Measurements from ENCODE around the gene VDAC1.

- TF ChIP-seq POLR2A (IDR thresholded peaks at IDR 0.05; ENCODE audit: low read length) = no peak
- no peak for TF ChIP-seq GATA1 (IDR thresholded peaks at IDR 0.05; ENCODE audit: low read depth, low read length)
These were observed 70.5 kb downstream of the VDAC1 start for GRCh38 chr5:133934311-133934710.
